Kidney epithelial cell (primary cell): Measurements from ENCODE around the gene LHPP. TPM values are rescaled to one million over a fixed set of nuclear protein-coding genes. Genes with fewer than 3 reads are reported as not detected.

Experiments
- DNase-seq: peaks from one replicate; pipeline ENCODE4 v3.0.0-alpha.2; 2010; ENCODE audit warnings: low read depth
- H3K27me3 ChIP-seq: 2 replicates; pipeline ENCODE4 v1.6.0; 2011; ENCODE audit warnings: low read length; ENCODE audit not compliant: control insufficient read depth, insufficient read depth
- H3K36me3 ChIP-seq: 2 replicates; pipeline ENCODE4 v1.5.1; 2011; ENCODE audit warnings: low read length; ENCODE audit not compliant: control insufficient read depth, insufficient read depth
- H3K4me3 ChIP-seq: 2 replicates; pipeline ENCODE4 v1.5.1; 2011; ENCODE audit warnings: low read depth, mild to moderate bottlenecking, control low read depth, low read length
- CTCF ChIP-seq: IDR thresholded peaks from 2 replicates; pipeline ENCODE4 v1.5.1; 2011; ENCODE audit warnings: mild to moderate bottlenecking, moderate library complexity, low read length, control low read depth, inconsistent platforms; ENCODE audit not compliant: insufficient read depth, poor library complexity, severe bottlenecking
- total RNA-seq: library from RNA; depleted of rRNA; stranded (reverse); fragments of >200 nt; gene quantifications from 2 replicates; pipeline ENCODE4 v1.2.3, GENCODE V29; 2015

LHPP gene
- total RNA-seq, 1 donor from 2014 or later = 6.3 TPM

- H3K27me3 ChIP-seq = no peaks in the 10 kb centered on the region
- no peak for TF ChIP-seq CTCF
- no peak overlapping the region for H3K4me3 ChIP-seq
- DNase-seq = no peak
- H3K36me3 ChIP-seq = no peaks in the 10 kb centered on the region
Measured at GRCh38 chr10:124656541-124656940, 194.9 kb downstream of the LHPP start.

GRCh38 chr10:124657806-124658205, 196.2 kb downstream of the LHPP start:
- DNase-seq = no peak
- no peaks in the 10 kb centered on the region for H3K27me3 ChIP-seq
- no peak overlapping the region for H3K4me3 ChIP-seq
- no peaks in the 10 kb centered on the region for H3K36me3 ChIP-seq
- no peak for TF ChIP-seq CTCF

- no peak for TF ChIP-seq CTCF
- DNase-seq = no peak
- no peaks in the 10 kb centered on the region for H3K27me3 ChIP-seq
- H3K4me3 ChIP-seq = no peak overlapping the region
- no peaks in the 10 kb centered on the region for H3K36me3 ChIP-seq
Measured at GRCh38 chr10:124658591-124659242, 197.1 kb downstream of the LHPP start.

- Histone ChIP-seq H3K4me3 (no peak overlapping the region), H3K36me3 (no peaks in the 10 kb centered on the region), H3K27me3 (no peaks in the 10 kb centered on the region)
- no peak for DNase-seq
- no peak for TF ChIP-seq CTCF
Measured at GRCh38 chr10:124659380-124659779, 197.8 kb downstream of the LHPP start.

GRCh38 chr10:124660404-124661125, 198.9 kb downstream of the LHPP start:
- no peaks in the 10 kb centered on the region for H3K36me3 ChIP-seq
- no peaks in the 10 kb centered on the region for H3K27me3 ChIP-seq
- DNase-seq = no peak
- TF ChIP-seq CTCF = no peak
- no peak overlapping the region for H3K4me3 ChIP-seq
